ENCODE results near the gene RRP1B.

GRCh38 chr21:43734131-43734927 is 75.0 kb downstream of the RRP1B start:
- no peak for TF ChIP-seq POLR2AphosphoS5 (IDR thresholded peaks at IDR 0.05; ENCODE audit: borderline replicate concordance, low read depth, low read length)
- TF ChIP-seq EZH2 (IDR thresholded peaks at IDR 0.05) = no peak

All from SK-N-MC (cell line).